CD1c-positive myeloid dendritic cell (primary cell): ENCODE measurements around the gene CDKL5.

Experiments
- DNase-seq: peaks from one replicate; pipeline ENCODE4 v3.0.0-alpha.2; 2016; ENCODE audit errors: extremely low spot score

Gene CDKL5

DNA sequence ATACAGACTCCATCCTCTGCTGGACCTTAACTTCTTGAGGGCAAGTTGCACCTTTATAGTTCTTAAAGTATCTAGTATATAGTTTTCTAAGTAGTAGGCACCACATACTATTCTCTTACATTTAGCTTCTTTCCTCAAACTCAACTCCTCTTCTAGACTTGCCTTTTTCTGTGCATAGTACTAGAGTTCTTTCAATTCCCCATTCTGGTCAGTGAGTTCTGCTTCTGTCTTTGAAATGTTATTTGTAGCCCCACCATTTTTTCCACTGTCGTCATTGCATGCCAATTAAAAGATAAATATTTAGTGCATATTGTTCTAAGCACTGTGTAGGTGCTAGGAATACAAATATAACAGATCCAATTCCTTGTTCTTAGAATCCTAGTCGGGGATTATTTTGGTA lies 31.6 kb downstream of the CDKL5 start:
- DNase-seq = peak; percentile 6

DNA sequence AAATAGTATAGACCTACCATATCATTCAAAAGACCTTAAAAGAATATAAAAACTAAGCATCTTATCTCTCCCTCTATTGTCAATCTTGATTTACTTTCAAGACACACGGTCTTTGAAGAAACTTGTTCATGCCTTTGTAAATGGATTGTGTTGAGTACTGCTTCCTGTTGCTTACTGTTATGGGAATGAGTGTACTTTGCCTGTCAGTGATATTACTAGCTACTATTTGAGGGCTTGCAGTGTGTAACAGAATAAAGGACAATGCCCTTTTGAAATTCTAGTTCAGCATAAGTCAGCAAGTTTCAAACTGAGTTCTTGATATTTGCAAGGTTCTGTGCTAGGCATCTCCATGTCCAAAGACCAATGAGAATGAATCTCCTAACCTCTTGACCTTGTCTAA lies 36.0 kb downstream of the CDKL5 start:
- no peak for DNase-seq

DNA sequence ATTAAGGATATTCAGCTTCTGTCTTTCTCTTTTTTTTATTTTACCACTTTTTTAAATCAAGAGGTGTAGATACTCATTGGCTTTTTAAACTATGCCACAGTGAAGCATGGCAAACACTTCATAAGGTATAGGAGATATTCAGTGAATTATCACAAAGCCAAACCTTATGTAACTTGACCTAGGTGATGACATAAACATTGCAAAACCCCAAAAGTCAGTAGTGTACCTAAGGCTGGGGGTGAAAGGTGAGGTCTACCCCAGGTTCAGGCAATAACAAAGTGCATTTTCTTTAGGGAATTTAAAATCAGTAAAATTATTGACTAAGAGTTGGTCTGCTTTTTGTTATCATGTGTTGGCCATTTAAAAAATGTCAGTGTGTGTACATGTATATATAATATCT lies 39.1 kb downstream of the CDKL5 start:
- no peak for DNase-seq

DNA sequence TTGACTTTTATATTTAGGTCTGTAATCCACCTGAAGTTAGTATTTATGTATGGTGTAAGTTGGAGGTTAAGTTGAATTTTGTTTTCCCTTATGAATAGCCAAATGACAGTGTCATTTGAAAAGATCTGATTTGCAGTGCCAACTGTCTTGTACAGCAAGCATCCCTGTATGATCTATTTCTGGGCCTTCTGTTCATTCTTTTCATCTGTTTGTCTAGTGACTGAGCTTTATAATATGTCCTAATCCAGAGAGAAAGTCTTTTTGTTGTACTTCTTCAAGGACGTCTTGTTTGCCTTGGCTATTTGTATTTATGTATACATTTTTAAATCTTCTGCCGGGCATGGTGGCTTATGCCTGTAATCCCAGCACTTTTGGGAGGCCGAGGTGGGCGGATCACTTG lies 39.6 kb downstream of the CDKL5 start:
- DNase-seq = no peak

DNA sequence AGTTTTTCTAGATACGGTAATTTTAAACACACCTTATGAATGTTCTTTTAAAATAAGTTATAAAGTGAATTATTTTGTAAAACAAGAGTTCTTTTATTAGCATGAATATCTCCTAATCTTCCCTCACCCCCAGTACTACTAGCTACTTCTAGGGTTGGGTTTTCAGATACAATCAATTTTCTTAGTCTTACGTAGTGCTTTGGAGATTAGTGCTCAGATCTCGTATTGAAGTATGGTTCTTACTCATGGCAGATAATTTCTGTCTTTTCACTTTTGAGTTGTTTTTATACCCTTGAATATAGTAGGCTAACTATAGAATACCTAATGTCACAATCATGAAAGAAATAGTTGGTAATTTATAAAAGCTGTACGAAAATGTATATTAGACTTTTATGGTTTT lies 43.2 kb downstream of the CDKL5 start:
- DNase-seq = no peak

DNA sequence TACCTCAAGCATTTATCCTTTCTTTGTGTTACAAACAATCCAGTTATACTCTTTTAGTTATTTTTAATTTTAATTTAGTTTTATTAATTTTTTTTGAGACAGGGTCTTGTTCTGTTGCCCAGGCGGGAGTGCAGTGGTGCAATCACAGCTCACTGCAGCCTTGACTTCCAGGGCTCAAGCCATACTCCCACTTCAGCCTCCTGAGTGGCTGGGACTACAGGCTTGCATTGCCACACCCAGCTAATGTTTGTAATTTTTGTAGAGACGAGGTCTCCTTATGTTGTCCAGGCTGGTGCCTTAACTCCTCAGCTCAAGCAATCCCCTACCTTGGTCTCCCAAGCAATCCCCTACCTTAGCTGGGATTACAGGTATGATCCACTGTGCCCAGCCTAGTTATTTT lies 45.9 kb downstream of the CDKL5 start:
- DNase-seq = no peak

DNA sequence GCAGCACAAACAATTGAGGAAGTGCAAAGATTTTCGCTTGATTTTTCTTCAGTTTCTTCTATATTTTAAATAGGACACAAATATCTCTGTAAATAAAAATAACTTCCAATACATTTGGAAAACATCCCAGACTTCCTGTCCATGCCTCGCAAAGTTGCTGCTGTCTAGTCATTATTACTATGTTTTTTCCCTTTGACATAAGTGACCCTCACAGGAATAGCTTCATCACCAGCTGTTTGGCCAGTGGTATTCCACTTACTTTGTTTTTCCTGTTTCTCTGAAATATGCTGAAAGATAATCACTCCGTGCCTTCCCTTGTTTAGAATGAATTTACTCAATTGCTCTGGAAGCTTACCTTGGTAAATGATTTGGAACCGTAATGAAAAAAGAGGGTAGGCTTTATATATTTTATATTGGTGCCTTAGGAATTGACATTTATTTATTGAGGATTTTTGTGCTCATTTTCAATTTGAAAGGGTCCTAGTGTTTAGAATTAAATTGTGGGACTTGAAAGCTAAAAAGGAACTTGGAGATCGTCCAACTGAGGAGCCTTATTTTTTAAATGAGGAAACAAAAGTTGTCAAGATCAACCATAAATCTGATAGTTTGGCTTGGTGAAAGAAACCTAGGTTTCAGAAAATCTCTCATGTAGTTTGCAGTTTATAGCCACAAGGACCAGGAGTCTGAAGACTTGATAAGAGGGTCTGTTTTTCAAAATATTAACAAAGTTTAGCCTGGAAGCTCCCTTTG lies 65.6 kb downstream of the CDKL5 start:
- no peak for DNase-seq

DNA sequence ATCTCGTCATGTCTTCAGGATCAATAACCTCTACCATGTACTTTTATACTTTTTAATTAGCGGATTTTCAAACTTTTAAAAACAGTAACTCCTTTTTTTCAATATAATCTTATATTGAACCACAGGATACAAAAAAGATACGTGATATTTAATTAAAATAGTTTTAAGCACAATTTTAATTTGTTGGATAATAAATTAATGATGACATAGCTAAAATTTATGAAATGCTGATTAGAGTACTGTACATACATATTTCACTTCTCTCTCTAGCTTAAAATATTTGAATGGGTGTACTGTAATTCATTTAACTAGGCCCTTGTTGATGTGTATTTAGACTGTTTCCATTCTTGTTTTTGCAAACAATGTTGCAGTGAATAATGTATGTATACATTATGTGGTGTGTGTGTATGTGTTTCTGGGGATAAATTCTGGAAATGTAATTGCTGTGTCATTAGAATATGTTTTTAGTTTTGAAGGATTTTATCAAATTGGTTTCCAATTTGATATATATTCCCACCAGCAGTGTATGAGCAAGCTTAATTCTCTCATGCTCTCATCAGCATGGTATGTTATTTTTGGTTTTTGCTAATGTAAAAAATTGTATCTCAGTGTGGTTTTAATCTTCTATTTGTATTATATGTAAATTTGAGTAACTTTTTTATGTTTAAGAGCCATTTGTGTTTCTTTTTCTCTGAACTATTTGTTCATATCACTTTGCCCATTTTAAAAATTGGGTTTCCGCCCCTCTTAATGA lies 66.4 kb downstream of the CDKL5 start:
- no peak for DNase-seq

DNA sequence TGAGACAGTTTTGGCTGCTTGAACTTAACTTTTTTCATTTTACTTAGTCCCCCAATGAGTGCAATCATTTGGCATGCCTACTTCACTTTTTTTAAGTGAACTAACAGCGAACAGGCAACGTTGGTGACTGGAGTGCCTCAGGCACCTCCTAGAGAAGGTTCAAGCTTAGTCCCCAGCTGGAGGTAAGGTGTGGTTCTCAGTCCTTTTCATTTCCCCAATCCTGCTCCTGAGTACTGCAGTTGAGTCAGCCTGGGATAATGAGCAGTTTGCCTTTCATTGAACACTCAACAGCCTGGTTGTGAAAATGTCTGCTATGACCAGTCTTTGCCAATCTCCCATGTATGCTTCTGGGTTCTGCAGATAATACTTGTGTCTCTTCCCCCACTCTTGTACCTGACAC lies 109.5 kb downstream of the CDKL5 start:
- no peak for DNase-seq

DNA sequence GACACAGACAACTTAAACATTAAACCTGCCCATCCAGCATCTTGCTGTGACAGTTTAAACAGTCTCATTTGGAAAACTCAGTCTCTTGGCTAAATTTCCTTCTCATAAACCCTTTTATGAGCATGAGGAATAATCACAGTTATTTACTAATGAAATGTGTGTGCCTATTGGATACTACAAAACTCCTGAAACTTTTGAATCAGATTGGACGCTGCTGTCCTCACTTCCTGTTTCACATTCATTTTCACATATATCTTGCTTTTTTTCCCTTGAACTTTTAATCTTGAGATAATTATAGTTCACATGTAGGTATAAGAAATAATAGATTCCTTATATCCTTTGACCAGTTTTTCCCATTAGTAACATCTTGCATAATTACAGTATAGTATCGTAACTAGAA lies 111.7 kb downstream of the CDKL5 start:
- DNase-seq = no peak

DNA sequence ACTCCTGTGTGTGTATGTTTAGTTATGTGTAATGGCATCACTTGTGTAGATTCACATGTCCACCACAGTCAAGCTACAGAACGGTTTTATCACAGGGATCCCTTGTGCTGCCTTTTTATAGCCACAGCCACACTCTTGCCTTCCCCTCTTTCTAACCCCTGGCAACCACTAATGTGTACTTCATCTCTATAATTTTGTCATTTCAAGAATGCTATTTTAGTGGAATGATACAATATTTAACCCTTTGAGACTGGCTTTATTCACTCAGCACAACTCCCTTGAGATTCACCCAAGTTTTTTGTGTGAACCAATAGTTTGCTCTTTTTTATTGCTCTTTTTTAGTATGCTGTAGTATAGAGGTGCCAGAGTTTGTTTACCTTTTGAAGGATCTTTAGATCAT lies 112.1 kb downstream of the CDKL5 start:
- no peak for DNase-seq

DNA sequence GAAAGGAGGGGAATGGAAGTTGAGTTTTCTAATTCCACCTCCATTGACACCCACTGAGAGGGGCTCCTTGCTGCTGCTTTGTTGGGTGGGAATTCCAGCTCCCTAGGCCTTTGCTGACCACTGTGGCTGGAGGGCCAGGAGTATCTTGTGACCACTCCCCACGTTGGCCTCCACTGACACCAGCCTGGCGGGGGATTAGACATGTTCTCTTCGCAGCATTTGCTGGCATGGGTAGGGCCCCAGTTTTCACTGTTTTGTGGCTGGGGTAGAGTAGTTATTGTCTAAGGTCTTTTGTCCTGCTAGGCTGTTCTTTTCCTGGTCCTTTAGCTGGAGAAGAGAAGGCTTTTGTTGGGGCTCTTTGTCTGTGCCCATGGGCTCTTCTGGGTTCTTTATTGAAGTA lies 116.7 kb downstream of the CDKL5 start:
- DNase-seq = no peak

DNA sequence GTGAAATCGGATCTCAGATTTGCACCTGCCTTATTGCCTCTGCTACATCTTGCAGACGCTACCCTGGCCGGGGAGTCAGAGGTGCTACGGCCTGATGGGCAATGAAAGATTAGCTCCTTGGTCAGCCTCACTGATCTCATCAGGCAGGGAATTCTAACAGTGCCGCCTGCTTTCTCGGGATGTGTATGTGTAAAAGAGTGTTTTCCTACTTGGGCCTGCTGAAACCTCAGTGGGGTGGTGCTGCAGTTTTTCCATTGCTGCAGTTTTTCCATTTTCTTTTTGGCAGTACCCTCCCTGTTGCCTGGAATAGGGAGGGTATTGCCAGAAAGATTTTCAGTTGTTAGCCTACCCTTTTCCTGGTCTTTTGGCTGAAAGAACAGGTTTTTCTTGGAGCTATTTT lies 117.5 kb downstream of the CDKL5 start:
- DNase-seq = no peak

DNA sequence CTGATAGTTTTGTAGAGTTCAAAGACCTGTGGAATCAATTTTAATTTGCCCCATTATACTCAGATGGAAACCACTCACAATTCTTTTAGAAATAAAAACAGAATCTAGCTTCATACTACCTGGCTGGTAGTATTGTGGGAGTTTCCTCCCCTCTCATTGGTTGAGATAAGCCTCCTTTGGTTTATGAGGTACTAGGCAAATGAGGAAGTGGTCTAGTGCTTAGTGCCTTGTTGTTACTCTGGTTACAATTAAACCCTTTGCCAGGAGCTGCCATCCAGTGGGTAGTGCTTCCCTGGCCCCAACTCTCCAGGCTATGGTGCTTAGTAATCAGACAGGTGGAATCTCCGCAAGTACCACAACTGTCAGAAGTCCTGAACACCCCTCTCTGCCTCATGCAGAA lies 118.3 kb downstream of the CDKL5 start:
- no peak for DNase-seq

DNA sequence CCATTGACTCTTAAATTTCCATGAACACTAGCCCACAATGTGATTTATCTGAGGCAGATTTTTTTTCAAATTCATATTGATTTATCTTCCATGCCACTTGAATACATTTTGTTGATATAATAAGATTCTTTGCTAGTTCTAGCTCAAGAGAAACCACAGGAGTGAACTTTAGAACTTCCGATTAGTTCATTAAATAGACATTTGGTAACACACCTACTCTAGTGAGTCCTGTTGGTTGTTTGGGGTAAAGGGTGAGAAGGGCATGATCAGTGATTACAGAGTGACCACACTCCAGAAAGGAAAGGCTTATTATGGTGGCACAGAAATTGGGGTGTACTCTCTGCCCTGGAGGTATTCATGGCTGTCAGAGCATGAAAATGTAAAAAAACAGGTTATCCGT lies 120.4 kb downstream of the CDKL5 start:
- DNase-seq = no peak

DNA sequence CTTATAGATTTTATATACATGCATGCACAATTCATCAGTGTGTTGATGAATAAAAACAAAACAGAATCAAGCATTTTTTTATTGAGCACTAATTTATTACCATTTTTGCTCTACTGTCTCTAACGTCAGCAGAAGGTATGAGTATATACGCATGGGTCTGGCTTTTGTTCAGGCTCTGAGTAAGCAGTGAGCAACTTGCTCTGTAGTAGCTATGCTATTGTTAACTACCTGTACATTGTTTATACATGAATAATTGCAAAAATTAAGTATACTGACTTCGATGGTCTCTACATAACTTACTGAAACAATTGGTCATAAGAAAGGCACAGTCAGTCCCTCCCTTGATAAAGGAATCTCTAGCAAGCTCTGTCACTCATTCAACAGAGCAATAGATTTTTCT lies 123.6 kb downstream of the CDKL5 start:
- DNase-seq = no peak

DNA sequence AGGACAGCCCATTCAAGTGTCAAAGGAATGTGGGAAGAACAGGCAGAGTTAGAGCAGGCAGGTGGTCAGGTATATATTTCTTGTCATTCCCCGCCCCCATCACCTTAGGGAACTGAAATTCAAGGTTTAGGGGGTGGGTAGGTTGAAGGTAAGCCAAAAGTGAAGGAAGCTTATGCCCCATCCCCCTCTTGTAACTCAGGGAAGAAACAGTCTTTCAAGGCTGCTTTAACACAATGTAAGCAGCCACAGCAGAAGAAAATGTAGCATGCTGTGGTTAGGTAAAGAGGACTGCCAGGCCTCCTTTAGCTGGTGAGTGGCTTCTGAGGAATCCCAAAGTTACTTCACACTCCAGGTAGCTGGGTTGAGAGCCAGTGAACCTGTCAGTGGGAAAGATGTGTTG lies 124.2 kb downstream of the CDKL5 start:
- DNase-seq = no peak

DNA sequence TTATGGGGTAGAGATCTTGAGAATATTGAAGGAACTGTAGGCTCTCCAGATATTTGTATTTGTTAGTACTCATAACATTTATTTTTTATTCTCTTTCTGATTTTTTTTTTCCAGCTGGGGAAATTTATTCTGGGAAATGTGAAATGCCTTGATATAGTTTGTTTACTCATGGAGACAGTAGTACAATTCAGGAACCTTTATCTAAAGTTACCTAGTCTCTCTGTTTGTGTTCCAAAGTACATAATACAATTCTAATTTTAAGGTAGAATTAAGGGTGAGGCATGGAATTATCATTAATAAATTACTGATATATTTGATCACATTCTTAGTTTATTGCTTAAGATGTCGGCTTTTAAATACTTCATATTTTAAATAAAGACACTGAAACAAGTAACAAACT lies 132.5 kb downstream of the CDKL5 start:
- DNase-seq = no peak

DNA sequence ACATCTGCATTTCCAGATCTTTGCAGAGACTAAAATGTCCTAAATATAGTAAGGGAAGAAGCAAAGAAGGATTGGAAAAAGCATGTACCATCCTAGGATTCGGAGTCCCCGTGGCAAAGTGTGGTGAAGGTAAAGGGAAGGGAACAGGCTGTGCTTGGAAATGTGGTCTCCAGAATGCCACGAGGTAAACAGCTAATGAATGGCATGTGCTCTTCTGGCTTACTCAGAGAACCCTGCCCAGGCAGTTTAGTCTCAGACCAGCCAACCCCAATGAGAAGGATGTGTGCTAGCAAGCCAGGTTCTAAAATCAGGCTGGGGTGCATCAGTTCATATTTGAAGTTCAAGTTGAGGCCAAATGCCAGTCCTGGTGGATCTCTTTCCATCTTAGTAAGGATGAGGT lies 133.4 kb downstream of the CDKL5 start:
- DNase-seq = no peak

DNA sequence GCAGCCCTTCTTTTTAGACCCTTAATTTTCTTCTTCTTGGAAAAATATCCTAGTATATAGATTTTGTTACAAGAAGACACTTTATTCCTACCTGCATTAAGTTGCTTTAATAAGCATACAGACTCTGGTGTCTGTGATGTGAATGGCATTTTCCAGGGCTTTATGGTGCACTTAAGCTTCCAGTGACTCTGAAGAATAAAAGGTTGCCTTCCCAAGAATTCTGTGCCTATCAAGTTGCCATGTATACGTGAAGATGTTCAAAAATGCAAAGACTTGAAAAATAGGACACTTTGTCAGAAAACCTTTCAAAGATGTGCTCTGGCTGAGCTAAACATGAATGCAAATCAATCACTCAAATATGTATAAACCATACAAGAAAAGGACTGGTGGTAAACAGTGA lies 135.6 kb downstream of the CDKL5 start:
- DNase-seq = no peak

DNA sequence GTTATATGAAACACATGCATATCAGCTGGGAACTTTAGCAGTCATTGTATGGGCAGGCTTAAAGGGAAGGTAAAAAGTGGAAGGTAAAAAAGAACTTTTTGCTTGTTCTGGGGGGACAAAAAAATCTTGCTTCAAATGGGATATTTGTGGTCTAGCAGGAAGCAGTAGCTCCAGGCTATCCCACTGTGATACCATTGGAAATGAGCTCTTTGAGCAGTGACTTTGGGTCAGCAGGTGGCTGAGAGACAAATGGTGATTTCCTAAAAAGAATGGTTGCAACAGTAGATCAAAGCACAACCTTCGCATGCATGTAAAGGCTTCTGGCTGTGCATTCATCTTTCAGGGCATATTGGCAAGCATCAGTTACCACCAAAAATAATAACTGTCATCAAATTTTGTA lies 140.3 kb downstream of the CDKL5 start:
- no peak for DNase-seq

DNA sequence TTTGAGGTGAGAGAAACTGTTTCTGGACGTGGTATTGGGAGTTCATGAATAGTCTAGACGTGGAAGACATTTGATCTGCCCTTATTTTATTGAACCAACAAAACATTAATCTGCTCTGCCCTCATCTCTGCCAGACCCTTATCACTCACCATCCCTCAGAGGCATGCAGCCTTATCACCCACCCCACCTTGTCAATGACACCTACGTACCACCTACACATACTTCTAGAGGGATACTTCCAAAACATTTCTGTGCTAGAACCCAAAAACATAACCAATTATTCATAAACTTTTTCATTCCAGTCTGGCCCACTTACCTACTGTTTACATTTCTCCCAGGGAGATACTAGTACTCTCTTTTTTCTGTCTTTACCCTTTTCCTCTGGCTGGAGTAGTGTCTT lies 141.3 kb downstream of the CDKL5 start:
- no peak for DNase-seq

DNA sequence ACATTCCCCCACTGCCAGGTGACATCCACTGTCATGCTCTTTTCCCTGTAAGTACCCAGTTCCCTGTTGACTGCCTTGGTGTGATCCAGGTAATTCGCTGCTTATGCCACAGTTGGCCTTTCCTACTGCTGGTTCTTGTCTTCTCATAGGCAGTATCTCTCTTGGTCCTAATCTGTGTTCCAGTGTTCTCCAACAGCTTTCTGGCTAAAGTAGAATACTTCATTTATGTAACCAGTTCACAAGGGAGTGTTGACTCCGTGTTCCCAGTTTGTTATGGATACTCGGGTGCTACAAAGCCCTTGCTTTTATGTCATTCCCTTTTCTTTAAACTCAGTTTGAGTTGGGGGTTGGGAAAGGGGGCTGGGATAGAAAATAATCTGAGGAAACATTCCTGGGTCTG lies 148.1 kb downstream of the CDKL5 start:
- DNase-seq = no peak

DNA sequence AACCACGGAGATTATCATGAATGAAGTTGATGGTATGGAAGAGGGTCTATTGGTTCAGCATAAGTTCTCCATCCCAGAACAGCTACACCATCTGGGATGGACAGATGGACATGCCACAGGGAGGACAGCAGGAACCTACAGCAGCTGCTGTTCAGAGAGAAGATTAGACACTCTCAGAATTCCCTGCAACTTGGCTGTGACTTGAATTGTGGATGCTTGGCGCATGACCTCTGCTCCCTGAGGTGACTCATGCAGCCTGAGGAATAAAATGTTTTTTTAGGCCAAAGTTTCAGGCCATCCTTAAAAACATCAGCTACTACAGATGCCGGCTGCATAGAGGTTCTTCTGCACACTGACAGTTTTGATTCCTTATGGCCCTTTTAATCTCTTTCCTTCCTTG lies 149.2 kb downstream of the CDKL5 start:
- DNase-seq = no peak
